SH-SY5Y (cell line): ENCODE results near the gene DNAJB14.

Source experiments
- GATA2 ChIP-seq: IDR thresholded peaks from 2 replicates; pipeline ENCODE4 v1.6.1; 2011; ENCODE audit warnings: mild to moderate bottlenecking, low read depth, low read length
- GATA3 ChIP-seq: IDR thresholded peaks from 2 replicates; pipeline ENCODE4 v1.6.1; 2011; ENCODE audit warnings: low read depth, mild to moderate bottlenecking, low read length, moderate library complexity

DNA sequence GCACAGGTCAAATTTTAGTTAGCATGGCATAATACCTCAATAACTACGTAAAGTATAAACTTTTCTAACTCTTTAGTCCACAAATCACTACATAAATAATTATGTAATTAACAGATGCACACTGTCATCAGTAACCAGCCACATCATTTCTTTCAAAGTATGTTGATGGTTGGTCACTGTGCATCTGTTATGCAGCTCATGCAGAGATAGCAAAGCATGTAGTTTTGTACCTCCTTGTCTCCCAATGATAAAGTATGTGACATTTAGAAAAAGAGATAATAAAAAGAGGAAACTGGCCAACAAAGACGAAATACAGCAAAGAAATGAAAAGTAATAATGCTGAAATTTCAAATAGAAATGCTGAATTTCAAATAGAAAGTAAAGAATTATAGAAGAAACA, 55.1 kb downstream of the DNAJB14 start:
- no peak for TF ChIP-seq GATA2
- TF ChIP-seq GATA3 = no peak
